GM18511 (cell line): Measurements from ENCODE around the gene CYP4F12.

Experiments used
- ATAC-seq: cut with Tn5 transposase; IDR thresholded peaks from one replicate; pipeline ENCODE4 v1.9.1; 2021; ENCODE audit warnings: mild to moderate bottlenecking, moderate library complexity; ENCODE audit not compliant: unreplicated experiment

CYP4F12 gene, protein sequence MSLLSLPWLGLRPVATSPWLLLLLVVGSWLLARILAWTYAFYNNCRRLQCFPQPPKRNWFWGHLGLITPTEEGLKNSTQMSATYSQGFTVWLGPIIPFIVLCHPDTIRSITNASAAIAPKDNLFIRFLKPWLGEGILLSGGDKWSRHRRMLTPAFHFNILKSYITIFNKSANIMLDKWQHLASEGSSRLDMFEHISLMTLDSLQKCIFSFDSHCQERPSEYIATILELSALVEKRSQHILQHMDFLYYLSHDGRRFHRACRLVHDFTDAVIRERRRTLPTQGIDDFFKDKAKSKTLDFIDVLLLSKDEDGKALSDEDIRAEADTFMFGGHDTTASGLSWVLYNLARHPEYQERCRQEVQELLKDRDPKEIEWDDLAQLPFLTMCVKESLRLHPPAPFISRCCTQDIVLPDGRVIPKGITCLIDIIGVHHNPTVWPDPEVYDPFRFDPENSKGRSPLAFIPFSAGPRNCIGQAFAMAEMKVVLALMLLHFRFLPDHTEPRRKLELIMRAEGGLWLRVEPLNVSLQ

DNA sequence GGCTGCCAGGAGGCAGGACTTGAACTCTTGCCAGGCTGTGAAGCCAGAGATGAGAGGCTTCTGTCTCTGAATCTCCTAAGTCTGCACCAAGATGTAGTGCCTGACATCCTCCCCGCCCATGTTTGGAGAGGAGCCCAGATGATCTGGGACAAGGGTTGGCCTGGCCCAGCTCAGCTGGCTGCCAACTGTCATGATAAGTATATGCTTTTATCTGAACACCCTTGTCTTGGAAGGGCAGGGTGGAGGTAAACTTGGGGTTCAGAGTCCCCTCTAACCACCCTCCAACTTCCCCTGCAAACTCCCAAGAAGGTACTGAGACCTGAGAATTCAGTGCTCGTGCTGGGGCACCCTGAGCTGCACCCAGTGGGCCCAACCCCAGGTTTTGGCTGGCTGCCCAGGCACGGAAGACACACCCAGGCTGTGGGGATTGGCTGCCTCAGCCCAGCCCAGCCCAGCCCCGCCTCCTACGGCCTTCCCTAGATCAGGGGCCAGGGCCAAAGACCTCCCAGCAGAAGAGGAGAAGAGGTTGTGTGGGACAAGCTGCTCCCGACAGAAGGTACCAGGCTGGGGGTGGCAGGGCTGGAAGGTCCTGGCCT is at the start of gene CYP4F12:
CYP4F12 (plus strand) TSS at position 508 of the 596 bp plus-strand sequence. CDS start 443 bp downstream, outside the sequence.
- ATAC-seq: no peak

DNA sequence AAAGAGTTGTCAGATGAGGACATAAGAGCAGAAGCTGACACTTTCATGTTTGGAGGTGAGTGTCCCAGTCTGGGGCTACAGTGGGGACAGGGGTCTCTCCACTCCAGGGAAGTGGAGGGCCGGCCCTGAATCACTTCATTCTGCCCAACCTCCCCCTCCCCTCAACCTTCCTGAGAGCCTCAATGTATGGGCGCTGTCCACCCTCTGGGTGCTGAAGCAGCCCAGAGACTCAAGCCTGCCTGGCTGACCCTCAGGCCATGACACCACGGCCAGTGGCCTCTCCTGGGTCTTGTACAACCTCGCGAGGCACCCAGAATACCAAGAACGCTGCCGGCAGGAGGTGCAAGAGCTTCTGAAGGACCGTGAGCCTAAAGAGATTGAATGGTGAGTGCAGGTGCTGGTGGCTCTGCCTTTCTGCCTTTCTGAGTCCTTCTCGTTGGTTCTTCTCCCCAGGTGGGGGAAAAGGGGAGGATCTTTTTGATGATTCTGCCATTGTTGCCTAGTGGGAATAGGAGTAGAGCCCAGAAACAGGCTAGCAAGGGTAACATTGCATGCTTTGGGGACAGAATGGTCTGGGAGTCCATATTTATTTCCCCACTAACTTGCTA is 49.1 kb upstream of the CYP4F12 start:
- no peak for ATAC-seq

- no peak for ATAC-seq
Measured at GRCh38 chr19:15628236-15629002, 44.5 kb upstream of the CYP4F12 start.

GRCh38 chr19:15629003-15629880 is 43.6 kb upstream of the CYP4F12 start:
- no peak for ATAC-seq

- no peak for ATAC-seq
Measured at GRCh38 chr19:15631817-15632216, 41.1 kb upstream of the CYP4F12 start.

DNA sequence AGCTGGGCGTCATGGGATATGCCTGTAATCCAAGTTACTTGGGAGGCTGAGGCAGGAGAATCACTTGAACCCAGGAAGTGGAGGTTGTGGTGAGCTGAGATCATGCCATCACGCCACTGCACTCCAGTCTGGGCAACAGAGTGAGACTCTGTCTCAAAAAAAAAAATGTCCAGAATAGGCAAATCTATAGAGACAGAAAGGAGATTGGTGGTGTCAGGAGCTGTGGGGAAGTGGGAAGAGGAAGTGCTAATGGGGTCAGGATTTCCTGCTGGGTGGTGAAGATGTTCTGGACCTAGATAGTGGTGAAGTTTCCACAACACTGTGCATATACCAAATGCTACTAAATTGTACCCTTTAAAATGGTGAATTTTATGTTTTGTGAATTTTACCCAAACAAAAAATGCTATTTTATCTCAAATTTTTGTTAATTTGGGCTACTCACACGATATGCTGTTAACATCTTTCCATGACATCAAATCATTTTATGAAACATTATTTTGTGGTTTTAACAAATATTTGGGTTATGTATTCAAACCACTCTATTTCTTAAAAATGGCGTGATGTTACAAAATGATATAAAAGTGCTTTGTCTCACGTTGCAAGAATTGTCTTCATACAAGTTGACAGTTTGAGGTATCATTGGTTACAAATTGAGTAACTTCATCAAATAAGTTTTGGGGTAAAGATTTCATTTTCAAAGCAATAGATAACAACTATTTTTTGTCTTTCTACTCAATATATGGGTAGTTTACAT is 39.6 kb upstream of the CYP4F12 start:
- ATAC-seq: no peak

DNA sequence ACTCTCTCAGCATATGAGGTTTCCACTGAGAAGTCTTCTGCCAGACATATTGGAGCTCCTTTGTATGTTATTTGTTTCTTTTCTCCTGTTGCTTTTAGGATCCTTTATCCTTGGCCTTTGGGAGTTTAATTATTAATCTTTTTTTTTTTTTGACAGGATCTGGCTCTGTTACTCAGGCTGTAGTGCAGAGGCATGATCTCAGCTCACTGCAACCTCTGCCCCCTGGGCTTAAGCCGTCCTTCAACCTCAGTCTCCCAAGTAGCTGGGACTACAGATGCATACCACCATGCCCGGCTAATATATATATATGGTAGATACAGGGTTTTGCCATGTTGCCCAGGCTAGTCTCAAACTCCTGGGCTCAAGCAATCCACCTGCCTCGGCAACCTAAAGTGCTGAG is 38.8 kb upstream of the CYP4F12 start:
- ATAC-seq: no peak

GRCh38 chr19:15635016-15635805 is 37.7 kb upstream of the CYP4F12 start:
- no peak for ATAC-seq

GRCh38 chr19:15636026-15636425 is 36.9 kb upstream of the CYP4F12 start:
- no peak for ATAC-seq

- no peak for ATAC-seq
Measured at GRCh38 chr19:15639596-15639995, 33.3 kb upstream of the CYP4F12 start.

GRCh38 chr19:15640294-15640903 is 32.5 kb upstream of the CYP4F12 start, which contains the start of gene CYP4F3:
Gene CYP4F3, plus strand, starts transcription at chr19:15640897. Its CDS starts 519 bp downstream, at chr19:15641416.
- no peak for ATAC-seq

DNA sequence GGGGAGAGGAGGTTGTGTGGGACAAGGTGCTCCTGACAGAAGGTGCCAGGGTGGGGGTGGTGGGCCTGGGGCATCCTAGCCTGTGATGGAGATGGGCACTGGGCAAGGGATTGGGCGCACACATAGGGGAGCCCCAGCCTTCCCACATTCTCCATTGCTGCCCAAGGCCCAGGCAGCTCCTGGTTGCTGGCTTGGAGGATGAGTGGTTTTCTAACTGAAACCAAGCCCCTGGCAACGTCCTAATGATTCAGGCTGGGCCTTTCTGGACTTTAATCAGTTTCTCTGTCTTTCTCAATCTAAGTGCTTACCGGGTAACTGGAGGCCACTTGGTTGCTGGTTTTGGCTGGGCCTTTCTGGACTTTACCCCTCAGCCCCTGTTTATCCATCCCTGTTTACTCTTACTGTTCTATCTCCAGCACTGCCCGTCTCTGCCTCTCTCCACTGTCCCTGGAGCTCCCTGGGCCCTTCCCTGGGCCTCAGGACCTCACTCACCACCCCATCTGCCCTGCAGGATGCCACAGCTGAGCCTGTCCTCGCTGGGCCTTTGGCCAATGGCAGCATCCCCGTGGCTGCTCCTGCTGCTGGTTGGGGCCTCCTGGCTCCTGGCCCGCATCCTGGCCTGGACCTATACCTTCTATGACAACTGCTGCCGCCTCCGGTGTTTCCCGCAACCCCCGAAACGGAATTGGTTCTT is 31.8 kb upstream of the CYP4F12 start:
- no peak for ATAC-seq

DNA sequence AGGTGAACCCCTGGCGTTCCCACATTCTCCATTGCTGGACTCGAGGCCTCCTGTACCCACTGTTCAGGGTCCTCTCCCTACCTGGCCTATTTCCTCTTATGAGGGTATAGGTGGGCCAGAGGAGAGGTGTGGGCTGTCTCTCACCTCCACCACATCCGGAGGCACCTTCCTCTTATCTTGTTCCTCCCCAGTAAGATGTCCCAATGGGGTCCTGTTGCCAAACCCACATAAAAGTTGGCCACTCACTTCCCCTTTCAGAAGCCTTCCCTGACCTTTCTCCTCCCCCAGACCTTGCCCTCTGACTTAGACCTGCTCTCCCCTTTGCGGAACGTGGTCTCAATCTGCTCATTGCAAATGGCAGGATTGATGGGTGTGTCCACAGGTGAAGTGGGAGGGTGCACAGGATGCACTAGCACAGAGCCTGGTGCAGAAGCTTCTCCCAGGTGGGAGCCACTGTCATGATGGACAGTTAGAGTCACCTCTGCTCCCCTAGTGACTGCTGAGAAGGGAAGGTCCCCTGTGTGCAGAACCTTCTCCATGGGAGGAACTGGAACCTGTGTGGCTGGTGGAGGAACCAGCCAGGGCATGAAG is 30.9 kb upstream of the CYP4F12 start:
- ATAC-seq: no peak

DNA sequence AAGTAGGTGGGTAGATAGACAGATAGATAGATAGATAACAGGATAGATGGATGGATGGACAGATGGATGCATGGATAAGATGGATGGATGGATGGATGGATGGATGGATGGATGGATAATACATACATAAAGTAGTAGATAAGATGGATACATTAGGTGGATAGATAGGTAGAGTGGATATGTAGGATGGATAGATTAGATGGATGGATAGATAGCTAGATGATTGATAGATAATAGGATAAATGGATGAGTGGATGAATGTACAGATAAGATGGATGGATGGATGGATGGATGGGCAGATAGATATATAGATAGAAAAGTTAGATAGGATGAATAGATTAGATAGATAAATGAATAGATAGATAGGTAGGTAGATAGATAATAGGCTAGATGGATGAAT is 30.1 kb upstream of the CYP4F12 start:
- no peak for ATAC-seq

- no peak for ATAC-seq
Measured at GRCh38 chr19:15643387-15643786, 29.5 kb upstream of the CYP4F12 start.

GRCh38 chr19:15644066-15644741 is 28.7 kb upstream of the CYP4F12 start:
- no peak for ATAC-seq
